ENCODE results near the gene SERGEF. TPM values are rescaled to one million over a fixed set of nuclear protein-coding genes. Genes with fewer than 3 reads are reported as not detected.

The SERGEF gene
- total RNA-seq, 4 donors from 2014 or later, result 62.2 to 116 (median 83.5) TPM

GRCh38 chr11:17750013-17750800, 262.6 kb downstream of the SERGEF start:
- no peak for TF ChIP-seq CTCF (IDR thresholded peaks at IDR 0.05)
- no peak for TF ChIP-seq POLR2A (IDR thresholded peaks at IDR 0.05)
- no peak overlapping the region for H3K4me3 ChIP-seq (replicated peaks in 1 of 3)
- H3K36me3 ChIP-seq, result no peaks in the 10 kb centered on the region
- no peak overlapping the region for H3K27ac ChIP-seq
- intact Hi-C loops (cut with DNase I), result no loop called here
- DNase-seq, result no peak
- WGBS, 2 donors, result 63 to 68% methylated on average over 9 to 12 of the region's 13 CpGs
- no peaks in the 10 kb centered on the region for H3K9me3 ChIP-seq
- H3K4me1 ChIP-seq, result no peaks in the 10 kb centered on the region
- H3K27me3 ChIP-seq, result no peaks in the 10 kb centered on the region

DNA sequence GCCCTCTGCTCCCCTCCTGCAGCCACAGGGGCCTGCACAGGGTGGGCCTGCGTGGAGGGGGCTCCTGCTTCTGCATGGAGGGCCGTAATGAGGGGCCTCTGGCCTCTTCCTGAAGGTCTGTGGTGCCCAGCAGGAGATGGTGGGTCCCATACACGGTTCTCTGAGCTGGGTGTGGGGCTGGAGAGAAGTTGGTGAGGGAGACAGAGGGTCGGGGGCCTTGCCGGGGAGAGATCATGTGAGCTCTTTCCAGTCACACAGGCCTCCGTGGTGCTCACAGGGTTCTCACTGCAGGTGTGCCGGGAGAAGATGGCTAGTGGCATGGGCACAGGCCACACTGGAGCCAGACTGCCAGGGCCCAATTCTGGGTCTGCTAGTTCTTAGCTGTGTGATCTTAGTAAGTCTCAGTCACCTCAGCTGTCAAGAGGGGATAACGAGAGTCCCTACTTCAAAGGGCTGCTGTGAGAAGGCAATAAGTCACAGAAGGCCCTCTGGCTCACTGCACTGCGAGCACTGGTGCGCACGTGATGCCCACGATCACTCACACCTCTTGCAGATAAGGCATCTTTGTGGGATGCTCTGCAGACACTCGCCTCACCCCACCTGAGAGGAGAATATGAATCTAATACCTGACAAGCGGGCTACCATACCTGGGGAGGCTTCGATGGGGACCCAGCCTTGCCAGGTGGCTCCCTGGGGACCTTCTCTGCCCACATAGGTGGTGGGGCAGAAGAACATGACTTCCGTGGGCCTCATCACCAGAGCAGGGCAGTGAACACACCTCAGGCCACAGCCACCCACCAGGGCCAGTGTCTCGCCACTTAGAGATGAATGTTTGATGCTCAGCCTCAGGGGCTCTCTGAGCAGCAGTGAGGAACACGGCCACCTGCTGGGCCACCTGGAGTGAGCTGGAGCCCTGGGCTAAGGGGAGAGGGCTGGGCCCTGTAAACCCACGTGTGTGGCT, 263.8 kb downstream of the SERGEF start:
- WGBS, 2 donors, result 81 to 84% methylated on average over 14 to 16 of the region's 19 CpGs
- DNase-seq, result no peak
- no peak overlapping the region for H3K4me3 ChIP-seq (replicated peaks in 1 of 3)
- H3K9me3 ChIP-seq, result no peaks in the 10 kb centered on the region
- no peak for TF ChIP-seq CTCF (IDR thresholded peaks at IDR 0.05)
- no peak for TF ChIP-seq POLR2A (IDR thresholded peaks at IDR 0.05)
- H3K27ac ChIP-seq, result no peak overlapping the region
- no peaks in the 10 kb centered on the region for H3K27me3 ChIP-seq
- intact Hi-C loops (cut with DNase I), result no loop called here
- no peaks in the 10 kb centered on the region for H3K36me3 ChIP-seq
- no peaks in the 10 kb centered on the region for H3K4me1 ChIP-seq

- Histone ChIP-seq H3K27me3 (no peaks in the 10 kb centered on the region), H3K4me1 (no peaks in the 10 kb centered on the region), H3K36me3 (no peaks in the 10 kb centered on the region), H3K27ac (no peak overlapping the region), H3K4me3 (replicated peaks in 1 of 3) (no peak overlapping the region), H3K9me3 (no peaks in the 10 kb centered on the region)
- TF ChIP-seq CTCF (IDR thresholded peaks at IDR 0.05) (no peak), POLR2A (IDR thresholded peaks at IDR 0.05) (no peak)
- intact Hi-C loops (cut with DNase I), result no loop called here
- WGBS, 2 donors, result 83 to 87% methylated on average over 8 of the region's 8 CpGs
- DNase-seq, result no peak
These were observed 264.8 kb downstream of the SERGEF start for GRCh38 chr11:17748044-17748443.

- no peak for DNase-seq
- Histone ChIP-seq H3K9me3 (no peaks in the 10 kb centered on the region), H3K27me3 (no peaks in the 10 kb centered on the region), H3K27ac (no peak overlapping the region), H3K4me1 (no peaks in the 10 kb centered on the region), H3K36me3 (no peaks in the 10 kb centered on the region), H3K4me3 (replicated peaks in 1 of 3) (no peak overlapping the region)
- no peak for TF ChIP-seq POLR2A (IDR thresholded peaks at IDR 0.05)
- no peak for TF ChIP-seq CTCF (IDR thresholded peaks at IDR 0.05)
- WGBS, 2 donors, result 73 to 86% methylated on average over 11 to 12 of the region's 19 CpGs
- intact Hi-C loops (cut with DNase I), result no loop called here
These were observed 265.5 kb downstream of the SERGEF start for GRCh38 chr11:17747131-17747955.
